ENCODE data around the gene AUP1.

Gene AUP1

DNA sequence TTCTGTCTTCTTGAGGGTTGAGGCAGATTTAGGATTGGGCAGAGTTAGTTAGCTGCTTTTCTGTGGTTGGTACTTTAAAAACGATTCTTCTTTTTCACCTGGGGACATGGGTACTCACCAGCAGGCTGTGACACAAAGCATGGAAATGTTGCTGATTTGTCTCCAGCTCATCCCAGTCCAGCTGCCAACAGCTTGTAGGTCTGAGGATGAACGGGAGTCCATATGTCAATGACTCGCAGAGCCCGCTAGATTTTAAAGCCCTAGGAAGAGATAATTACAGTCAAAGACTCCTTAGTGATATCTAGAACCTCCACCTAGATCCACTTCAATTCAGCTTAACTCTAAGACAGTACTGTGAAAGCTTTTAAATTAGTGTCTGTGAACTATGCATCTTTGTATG lies 45.8 kb upstream of the AUP1 start:
- TF ChIP-seq, protein P1, sequence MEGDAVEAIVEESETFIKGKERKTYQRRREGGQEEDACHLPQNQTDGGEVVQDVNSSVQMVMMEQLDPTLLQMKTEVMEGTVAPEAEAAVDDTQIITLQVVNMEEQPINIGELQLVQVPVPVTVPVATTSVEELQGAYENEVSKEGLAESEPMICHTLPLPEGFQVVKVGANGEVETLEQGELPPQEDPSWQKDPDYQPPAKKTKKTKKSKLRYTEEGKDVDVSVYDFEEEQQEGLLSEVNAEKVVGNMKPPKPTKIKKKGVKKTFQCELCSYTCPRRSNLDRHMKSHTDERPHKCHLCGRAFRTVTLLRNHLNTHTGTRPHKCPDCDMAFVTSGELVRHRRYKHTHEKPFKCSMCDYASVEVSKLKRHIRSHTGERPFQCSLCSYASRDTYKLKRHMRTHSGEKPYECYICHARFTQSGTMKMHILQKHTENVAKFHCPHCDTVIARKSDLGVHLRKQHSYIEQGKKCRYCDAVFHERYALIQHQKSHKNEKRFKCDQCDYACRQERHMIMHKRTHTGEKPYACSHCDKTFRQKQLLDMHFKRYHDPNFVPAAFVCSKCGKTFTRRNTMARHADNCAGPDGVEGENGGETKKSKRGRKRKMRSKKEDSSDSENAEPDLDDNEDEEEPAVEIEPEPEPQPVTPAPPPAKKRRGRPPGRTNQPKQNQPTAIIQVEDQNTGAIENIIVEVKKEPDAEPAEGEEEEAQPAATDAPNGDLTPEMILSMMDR (IDR thresholded peaks at IDR 0.05; ENCODE audit: extremely low read depth, insufficient read depth, missing control alignments): no peak
- in situ Hi-C loops (cut with MboI; ENCODE audit: low pct_unique_long_range_greater_than_20kb, low sequenced_read_pairs, unreplicated experiment): loop anchor here (25.0 kb wide), 1 partner anchor 88 kb away; the partner anchor contains the start of genes CCDC142, LBX2 and TTC31
- DNase-seq (ENCODE audit: low spot score): no peak

DNA sequence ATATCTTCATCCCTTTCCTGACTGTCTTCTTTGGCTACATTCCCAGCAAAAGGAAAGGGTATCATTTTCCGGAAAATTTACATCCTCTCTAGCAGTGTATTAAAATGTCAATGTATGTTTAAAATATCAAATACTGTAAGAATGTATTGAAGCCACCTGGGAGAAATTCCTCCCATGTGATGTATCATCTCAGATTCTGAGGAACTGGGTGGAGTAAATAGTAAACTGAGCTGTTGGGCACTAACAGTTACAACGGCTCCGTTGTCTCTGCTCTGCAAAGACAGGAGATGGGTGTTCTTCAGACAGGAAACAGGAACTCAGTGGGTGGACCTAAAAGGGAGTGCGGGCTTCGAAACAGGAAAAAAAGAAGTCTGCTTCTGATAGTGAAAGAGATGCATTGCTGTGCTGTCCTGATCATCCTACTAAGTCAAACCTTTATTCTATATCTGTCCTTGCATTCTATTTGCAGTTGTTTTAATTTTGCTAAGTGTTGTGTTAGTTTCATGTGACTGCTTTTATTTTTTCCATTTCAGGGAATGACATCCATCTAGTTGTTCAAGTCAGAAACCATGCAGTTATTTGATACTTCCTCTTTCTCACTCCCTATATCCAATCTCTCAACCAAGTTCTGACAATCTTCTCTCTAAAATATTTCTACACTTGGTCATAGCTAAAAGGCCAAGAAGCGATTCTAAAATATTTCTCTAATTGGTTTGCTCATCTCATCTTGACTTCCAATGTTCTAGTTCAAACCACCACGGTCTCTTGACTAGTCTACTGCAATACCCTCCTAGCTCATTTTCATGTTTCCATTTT lies 44.4 kb upstream of the AUP1 start:
- in situ Hi-C loops (cut with MboI; ENCODE audit: low pct_unique_long_range_greater_than_20kb, low sequenced_read_pairs, unreplicated experiment): no loop called here
- no peak for DNase-seq (ENCODE audit: low spot score)

DNA sequence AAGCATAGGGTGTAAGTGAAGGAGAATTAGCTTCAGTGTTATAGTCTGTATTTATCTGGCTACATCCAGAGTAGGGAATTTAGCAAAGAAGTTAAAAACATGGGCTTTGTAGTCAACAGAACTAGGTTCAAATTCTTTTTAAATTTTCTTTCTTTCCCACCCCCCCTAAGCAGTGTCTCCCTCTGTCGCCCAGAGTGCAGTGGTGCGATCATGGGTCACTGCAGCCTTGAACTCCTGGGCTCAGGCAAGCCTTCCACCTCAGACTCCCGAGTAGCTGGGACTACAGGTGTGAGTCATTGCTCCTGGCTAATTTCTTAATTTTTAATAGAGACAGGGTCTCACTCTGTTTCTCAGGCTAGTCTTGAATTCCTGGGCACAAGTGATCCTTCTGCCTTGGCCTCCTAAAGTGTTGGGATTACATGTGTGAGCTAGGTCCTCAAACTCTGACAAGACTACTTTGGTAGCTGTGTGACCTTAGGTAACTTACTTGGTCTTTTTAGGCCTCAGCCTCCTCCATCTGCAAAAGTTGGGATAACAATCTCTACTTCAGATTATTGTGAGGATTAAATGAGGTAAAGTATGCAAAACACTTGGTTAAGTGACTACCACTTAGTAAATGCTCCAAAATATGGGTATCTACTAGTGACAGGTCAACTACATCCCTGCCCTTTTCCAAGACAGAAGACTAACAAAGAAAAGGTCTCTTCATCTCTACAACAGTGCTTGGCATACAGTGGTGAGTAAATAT lies 42.8 kb upstream of the AUP1 start:
- TF ChIP-seq, protein P1 (IDR thresholded peaks at IDR 0.05; ENCODE audit: extremely low read depth, insufficient read depth, missing control alignments): peak; percentile 58
- in situ Hi-C loops (cut with MboI; ENCODE audit: low pct_unique_long_range_greater_than_20kb, low sequenced_read_pairs, unreplicated experiment): no loop called here
- DNase-seq (ENCODE audit: low spot score): no peak

More for the DNA sequence above, 44.4 kb upstream of the AUP1 start:
- TF ChIP-seq, protein P1 (IDR thresholded peaks at IDR 0.05; ENCODE audit: extremely low read depth, insufficient read depth, missing control alignments): no peak

DNA sequence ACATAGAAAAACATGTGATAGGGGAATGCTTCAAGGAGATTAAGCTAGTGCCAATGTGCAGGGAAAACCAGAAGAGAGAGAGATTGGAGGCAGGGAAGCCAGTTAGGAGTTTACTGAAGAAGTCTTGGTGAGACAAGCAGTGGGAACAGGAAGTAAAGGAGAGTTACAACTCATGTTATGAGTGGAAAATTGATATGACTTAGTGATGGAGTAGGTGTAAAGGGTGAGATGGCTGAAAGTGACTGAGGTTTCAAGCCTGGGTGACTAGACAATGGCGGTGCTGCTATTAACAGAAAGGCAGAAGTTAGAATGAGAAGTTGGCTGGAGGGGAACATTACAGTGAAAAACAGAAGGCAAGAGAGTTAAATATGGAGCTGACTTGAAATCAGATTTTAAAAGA lies 41.6 kb upstream of the AUP1 start:
- DNase-seq (ENCODE audit: low spot score): peak; percentile 73
- TF ChIP-seq, protein P1 (IDR thresholded peaks at IDR 0.05; ENCODE audit: extremely low read depth, insufficient read depth, missing control alignments): no peak

DNA sequence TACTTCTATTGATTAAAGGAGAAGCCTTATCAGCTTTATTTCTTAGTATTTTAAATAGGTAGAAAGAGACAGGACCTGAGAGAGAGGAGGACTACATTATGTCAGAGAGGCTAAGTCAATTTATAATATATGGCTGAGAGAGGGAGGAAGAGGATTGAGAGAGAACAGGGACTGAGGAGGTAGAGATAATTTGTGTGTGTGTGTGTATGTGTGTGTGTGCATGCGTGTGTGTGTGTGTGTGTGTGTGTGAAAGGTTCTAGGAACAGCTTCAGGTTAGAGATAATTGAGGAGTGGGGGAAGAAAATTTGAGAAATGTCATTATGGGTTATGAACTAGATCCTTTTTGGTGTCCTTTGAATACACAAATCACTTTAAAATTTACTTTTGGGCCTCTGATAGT lies 40.2 kb upstream of the AUP1 start:
- no peak for DNase-seq (ENCODE audit: low spot score)
- TF ChIP-seq, protein P1 (IDR thresholded peaks at IDR 0.05; ENCODE audit: extremely low read depth, insufficient read depth, missing control alignments): no peak
- in situ Hi-C loops (cut with MboI; ENCODE audit: low pct_unique_long_range_greater_than_20kb, low sequenced_read_pairs, unreplicated experiment): no loop called here

More for the DNA sequence above, 41.6 kb upstream of the AUP1 start:
- in situ Hi-C loops (cut with MboI; ENCODE audit: low pct_unique_long_range_greater_than_20kb, low sequenced_read_pairs, unreplicated experiment): no loop called here

DNA sequence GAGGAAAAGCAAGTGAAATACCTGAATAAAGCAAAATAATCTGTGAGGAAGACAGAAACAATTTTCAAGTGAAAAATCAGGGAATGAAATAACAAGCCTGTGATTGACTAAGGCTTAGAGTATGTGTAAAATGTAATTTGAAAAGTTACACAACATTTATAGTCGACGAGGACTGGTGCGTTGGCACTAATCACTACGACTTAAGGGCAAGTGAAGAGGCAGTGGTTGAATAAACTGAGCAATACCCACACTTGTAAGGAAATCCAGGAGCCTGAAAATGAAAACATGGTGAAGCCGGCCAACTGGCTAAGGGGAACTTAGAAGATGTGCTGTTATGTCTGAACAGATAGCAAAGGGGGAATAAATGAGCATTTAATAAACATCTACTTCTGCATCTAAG lies 38.4 kb upstream of the AUP1 start:
- DNase-seq (ENCODE audit: low spot score): no peak
- in situ Hi-C loops (cut with MboI; ENCODE audit: low pct_unique_long_range_greater_than_20kb, low sequenced_read_pairs, unreplicated experiment): no loop called here
- TF ChIP-seq, protein P1 (IDR thresholded peaks at IDR 0.05; ENCODE audit: extremely low read depth, insufficient read depth, missing control alignments): no peak
